K562 (cell line): Measurements from ENCODE around the gene ZNF521. TPM values are rescaled to one million over a fixed set of nuclear protein-coding genes. Genes with fewer than 3 reads are reported as not detected.

ENCODE experiments used
- ATF7 ChIP-seq: fragments of 450-650 bp; IDR thresholded peaks from 2 replicates; pipeline ENCODE4 v1.7.1; 2014; ENCODE audit warnings: mild to moderate bottlenecking, moderate library complexity
- BCOR ChIP-seq: fragments of 450-650 bp; IDR thresholded peaks from 2 replicates; pipeline ENCODE4 v1.6.1; 2016
- CXXC5 ChIP-seq: fragments of 250-450 bp; sonication (Bioruptor Pico); IDR thresholded peaks from 2 replicates; pipeline ENCODE4 v1.8.0; 2022; ENCODE audit warnings: inconsistent platforms, mild to moderate bottlenecking, moderate library complexity
- DDX20 ChIP-seq: fragments of 450-650 bp; IDR thresholded peaks from 2 replicates; pipeline ENCODE4 v1.6.1; 2016; ENCODE audit warnings: missing genetic modification characterization, low read depth, mild to moderate bottlenecking, missing compliant biosample characterization, moderate library complexity
- FOXJ3 ChIP-seq: sonication (generic); formaldehyde crosslinking; IDR thresholded peaks from 2 replicates; pipeline ENCODE4 v1.4.0; 2020; ENCODE audit warnings: mild to moderate bottlenecking, missing genetic modification reagents
- JUN ChIP-seq, 2 experiments: sonication (generic) in 1 of 2; formaldehyde crosslinking in 1 of 2; IDR thresholded peaks; 2 replicates each; pipeline versions ENCODE4 v1.6.1 to v1.8.0; 2012 to 2022; ENCODE audit warnings: borderline replicate concordance in 2 of 2, mild to moderate bottlenecking in 2 of 2, improper control_type of control experiment in 1 of 2, low read depth in 1 of 2, low read length in 1 of 2, missing genetic modification reagents in 1 of 2
- MAZ ChIP-seq, 2 experiments: fragments of 450-650 bp in 1 of 2; sonication (generic) in 1 of 2; formaldehyde crosslinking; IDR thresholded peaks in 1 of 2; conservative IDR thresholded peaks in 1 of 2; 2 replicates each; pipeline versions ENCODE4 v1.4.0 to v1.5.0; 2020; ENCODE audit warnings: mild to moderate bottlenecking in 1 of 2, missing genetic modification reagents in 1 of 2
- NEUROD1 ChIP-seq: fragments of 150-350 bp; IDR thresholded peaks from 2 replicates; pipeline ENCODE4 v1.6.1; 2014; ENCODE audit warnings: borderline replicate concordance, low read length, low read depth; ENCODE audit not compliant: partially characterized antibody
- PHF8 ChIP-seq: fragments of 200-600 bp; sonication (generic); IDR thresholded peaks from 2 replicates; pipeline ENCODE4 v1.6.1; 2012; ENCODE audit warnings: mixed run types, mild to moderate bottlenecking, inconsistent platforms, low read length, moderate library complexity, borderline replicate concordance
- RBM15 ChIP-seq: fragments of 200-400 bp; formaldehyde crosslinking; IDR thresholded peaks from 2 replicates; pipeline ENCODE4 v1.6.1; 2018; ENCODE audit warnings: mild to moderate bottlenecking, low read length, moderate library complexity; ENCODE audit not compliant: insufficient read depth
- SMAD2 ChIP-seq: fragments of 150-350 bp; IDR thresholded peaks from 2 replicates; pipeline ENCODE4 v1.6.1; 2014; ENCODE audit warnings: low read depth, mild to moderate bottlenecking, low read length
- SNRNP70 ChIP-seq: fragments of 200-400 bp; formaldehyde crosslinking; optimal IDR thresholded peaks from 2 replicates; pipeline ENCODE3; 2017; ENCODE audit warnings: low read depth, low read length
- SREBF2 ChIP-seq: sonication (generic); formaldehyde crosslinking; IDR thresholded peaks from 2 replicates; pipeline ENCODE4 v1.4.0; 2020; ENCODE audit warnings: mild to moderate bottlenecking, missing genetic modification reagents
- TOE1 ChIP-seq, 2 experiments: fragments of 450-650 bp in 1 of 2; sonication (generic) in 1 of 2; formaldehyde crosslinking in 1 of 2; IDR thresholded peaks; 2 replicates each; pipeline versions ENCODE4 v1.7.1 to v1.8.0; 2016 to 2022; ENCODE audit warnings: borderline replicate concordance in 2 of 2, mild to moderate bottlenecking in 2 of 2, antibody characterized with exemption in 1 of 2, inconsistent platforms in 1 of 2, low read depth in 1 of 2, missing genetic modification reagents in 1 of 2, moderate library complexity in 1 of 2
- VEZF1 ChIP-seq: fragments of 200-800 bp; sonication (Bioruptor generic); IDR thresholded peaks from 2 replicates; pipeline ENCODE4 v1.6.1; 2017; ENCODE audit warnings: missing genetic modification characterization, missing compliant biosample characterization
- ZNF140 ChIP-seq: fragments of 250-450 bp; sonication (Bioruptor Pico); IDR thresholded peaks from 2 replicates; pipeline ENCODE4 v1.8.0; 2021; ENCODE audit warnings: moderate library complexity, mild to moderate bottlenecking, inconsistent platforms
- ZNF263 ChIP-seq: sonication (generic); formaldehyde crosslinking; IDR thresholded peaks from 2 replicates; pipeline ENCODE4 v1.8.0; 2022; ENCODE audit warnings: mild to moderate bottlenecking, missing genetic modification reagents, borderline replicate concordance
- polyA plus RNA-seq, 8 experiments: library from polyadenylated mRNA; depleted of rRNA in 4 of 8; stranded (reverse) in 5 of 8; unstranded in 3 of 8; fragments of >200 nt; fragmentation: Nextera tagmentation in 2 of 8; fragmentation: Illumina TruSeq in 1 of 8; extraction: Ambion mirVana in 2 of 8; extraction: Trizol in 1 of 8; gene quantifications; 2 replicates each; pipeline versions ENCODE4 v1.2.1 to v1.2.3, GENCODE V29; 2011 to 2014; ENCODE audit warnings: inconsistent platforms in 1 of 8, missing spikeins in 1 of 8
- total RNA-seq, 7 experiments: library from RNA; depleted of rRNA in 6 of 7; stranded (reverse); fragments of >200 nt in 6 of 7; fragmentation: Illumina TruSeq in 2 of 7; extraction: Trizol in 2 of 7; gene quantifications; 2 replicates each; pipeline versions ENCODE4 v1.2.1 to v1.2.3, GENCODE V29; 2011 to 2021; ENCODE audit warnings: low replicate concordance in 1 of 7
- TF ChIP-seq, protein P1 (sequence below): fragments of 250-450 bp; sonication (Bioruptor Pico); IDR thresholded peaks from 2 replicates; pipeline ENCODE4 v1.5.0; 2021; ENCODE audit warnings: mild to moderate bottlenecking, borderline replicate concordance
- TF ChIP-seq, protein P2 (sequence below): sonication (generic); formaldehyde crosslinking; IDR thresholded peaks from 2 replicates; pipeline ENCODE4 v1.8.0; 2022; ENCODE audit warnings: mild to moderate bottlenecking, low read depth, missing genetic modification reagents
- TF ChIP-seq, protein P3 (sequence below): IDR thresholded peaks from 2 replicates; pipeline ENCODE4 v1.6.1; 2011; ENCODE audit not compliant: insufficient read length; ENCODE audit errors: extremely low read depth

The ZNF521 gene
- total and polyA plus RNA-seq, 9 of the 15 experiments (the other 6 are each of a cell fraction or from before 2014, with no cell fraction given): 1.2 to 5.8 (median 1.6) TPM

DNA sequence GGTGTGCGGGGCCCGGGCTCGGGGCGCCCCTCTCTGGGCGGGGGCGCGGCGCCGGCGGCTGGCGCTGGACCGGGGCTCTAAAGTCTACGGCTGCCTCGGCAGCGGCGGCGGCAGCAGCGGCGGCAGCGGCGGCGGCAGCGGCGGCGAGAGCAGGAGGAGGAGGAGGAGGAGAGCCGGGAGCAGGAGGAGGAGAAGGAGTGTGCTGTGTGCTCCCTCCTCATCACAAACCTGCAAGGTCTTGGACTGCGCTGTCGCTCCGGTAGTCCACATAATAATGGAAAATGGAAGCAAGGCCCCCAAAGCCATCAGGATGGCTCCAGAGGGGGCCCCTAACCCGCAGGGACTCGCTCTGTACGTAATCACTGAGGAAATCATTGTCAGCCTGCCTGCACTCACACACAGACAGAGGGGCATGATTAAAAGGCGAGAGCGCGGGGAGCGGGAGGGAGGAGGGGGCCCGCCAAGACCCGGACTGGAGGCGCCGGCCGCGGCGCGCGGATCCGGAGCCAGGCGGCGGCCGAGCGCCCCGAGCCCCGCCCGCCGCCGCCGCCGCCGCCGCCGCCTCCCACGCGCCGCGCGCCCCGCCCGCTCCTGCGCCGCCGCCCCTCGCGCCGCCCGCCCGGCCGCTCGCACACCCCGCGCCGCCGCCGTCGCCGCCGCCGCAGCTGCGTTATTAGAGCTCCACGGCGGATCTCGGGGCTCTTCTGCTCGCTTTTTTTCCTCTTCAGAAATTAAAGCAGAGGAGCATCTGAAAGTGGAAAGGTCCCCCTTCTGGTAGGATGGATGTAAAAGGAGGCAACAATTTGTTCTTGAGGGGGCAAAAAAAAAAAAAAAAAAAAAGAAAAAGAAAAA lies at the start of gene ZNF521 (continued):
- peak; percentile 93 for TF ChIP-seq VEZF1 (CRISPR knock-in tag)
- TF ChIP-seq ZNF263 (CRISPR knock-in tag): peak; percentile 95
- TF ChIP-seq SNRNP70: no peak
- TF ChIP-seq FOXJ3 (CRISPR knock-in tag): no peak
- TF ChIP-seq SMAD2: no peak
- TF ChIP-seq JUN (IDR thresholded peaks at IDR 0.05; ENCODE audit: borderline replicate concordance, low read depth, low read length): no peak
- TF ChIP-seq JUN (CRISPR knock-in tag; IDR thresholded peaks at IDR 0.05; ENCODE audit: borderline replicate concordance): no peak
- no peak for TF ChIP-seq DDX20 (tag)
- TF ChIP-seq ATF7: peak; percentile 33; the same call in 1 of the 2 replicates
- no peak for TF ChIP-seq SREBF2 (CRISPR knock-in tag)
- TF ChIP-seq, protein P1, sequence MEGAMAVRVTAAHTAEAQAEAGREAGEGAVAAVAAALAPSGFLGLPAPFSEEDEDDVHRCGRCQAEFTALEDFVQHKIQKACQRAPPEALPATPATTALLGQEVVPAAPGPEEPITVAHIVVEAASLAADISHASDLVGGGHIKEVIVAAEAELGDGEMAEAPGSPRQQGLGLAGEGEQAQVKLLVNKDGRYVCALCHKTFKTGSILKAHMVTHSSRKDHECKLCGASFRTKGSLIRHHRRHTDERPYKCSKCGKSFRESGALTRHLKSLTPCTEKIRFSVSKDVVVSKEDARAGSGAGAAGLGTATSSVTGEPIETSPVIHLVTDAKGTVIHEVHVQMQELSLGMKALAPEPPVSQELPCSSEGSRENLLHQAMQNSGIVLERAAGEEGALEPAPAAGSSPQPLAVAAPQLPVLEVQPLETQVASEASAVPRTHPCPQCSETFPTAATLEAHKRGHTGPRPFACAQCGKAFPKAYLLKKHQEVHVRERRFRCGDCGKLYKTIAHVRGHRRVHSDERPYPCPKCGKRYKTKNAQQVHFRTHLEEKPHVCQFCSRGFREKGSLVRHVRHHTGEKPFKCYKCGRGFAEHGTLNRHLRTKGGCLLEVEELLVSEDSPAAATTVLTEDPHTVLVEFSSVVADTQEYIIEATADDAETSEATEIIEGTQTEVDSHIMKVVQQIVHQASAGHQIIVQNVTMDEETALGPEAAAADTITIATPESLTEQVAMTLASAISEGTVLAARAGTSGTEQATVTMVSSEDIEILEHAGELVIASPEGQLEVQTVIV (CRISPR knock-in tag): no peak
- TF ChIP-seq, protein P2, sequence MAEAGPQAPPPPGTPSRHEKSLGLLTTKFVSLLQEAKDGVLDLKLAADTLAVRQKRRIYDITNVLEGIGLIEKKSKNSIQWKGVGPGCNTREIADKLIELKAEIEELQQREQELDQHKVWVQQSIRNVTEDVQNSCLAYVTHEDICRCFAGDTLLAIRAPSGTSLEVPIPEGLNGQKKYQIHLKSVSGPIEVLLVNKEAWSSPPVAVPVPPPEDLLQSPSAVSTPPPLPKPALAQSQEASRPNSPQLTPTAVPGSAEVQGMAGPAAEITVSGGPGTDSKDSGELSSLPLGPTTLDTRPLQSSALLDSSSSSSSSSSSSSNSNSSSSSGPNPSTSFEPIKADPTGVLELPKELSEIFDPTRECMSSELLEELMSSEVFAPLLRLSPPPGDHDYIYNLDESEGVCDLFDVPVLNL (CRISPR knock-in tag): 0 out of 2 replicates have a peak, but pooled peaks have one; percentile 51
- TF ChIP-seq RBM15: no peak
- peak; percentile 45; the same call in 1 of the 2 replicates for TF ChIP-seq PHF8
- peak; percentile 88 for TF ChIP-seq NEUROD1
- peak in 1 of 2 experiments; percentile 79 for TF ChIP-seq MAZ (CRISPR knock-in tag; conservative IDR thresholded peaks at IDR 0.05 in 1 of 2, IDR thresholded peaks at IDR 0.05 in 1 of 2)
- TF ChIP-seq CXXC5 (CRISPR knock-in tag): peak; percentile 83
- TF ChIP-seq BCOR: no peak
- TF ChIP-seq, protein P3, sequence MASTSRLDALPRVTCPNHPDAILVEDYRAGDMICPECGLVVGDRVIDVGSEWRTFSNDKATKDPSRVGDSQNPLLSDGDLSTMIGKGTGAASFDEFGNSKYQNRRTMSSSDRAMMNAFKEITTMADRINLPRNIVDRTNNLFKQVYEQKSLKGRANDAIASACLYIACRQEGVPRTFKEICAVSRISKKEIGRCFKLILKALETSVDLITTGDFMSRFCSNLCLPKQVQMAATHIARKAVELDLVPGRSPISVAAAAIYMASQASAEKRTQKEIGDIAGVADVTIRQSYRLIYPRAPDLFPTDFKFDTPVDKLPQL: no peak
- TF ChIP-seq ZNF140 (CRISPR knock-in tag): no peak
- TF ChIP-seq TOE1 (IDR thresholded peaks at IDR 0.05; ENCODE audit: borderline replicate concordance): 0 out of 2 replicates have a peak, but pooled peaks have one; percentile 29
- no peak for TF ChIP-seq TOE1 (CRISPR knock-in tag; IDR thresholded peaks at IDR 0.05; ENCODE audit: borderline replicate concordance, low read depth)
